ENCODE data around the gene PACSIN1. TPM values are rescaled to one million over a fixed set of nuclear protein-coding genes. Genes with fewer than 3 reads are reported as not detected.

PACSIN1 gene
- total RNA-seq, 2 donors from 2014 or later, result 0.52 TPM; not detected in 1

DNA sequence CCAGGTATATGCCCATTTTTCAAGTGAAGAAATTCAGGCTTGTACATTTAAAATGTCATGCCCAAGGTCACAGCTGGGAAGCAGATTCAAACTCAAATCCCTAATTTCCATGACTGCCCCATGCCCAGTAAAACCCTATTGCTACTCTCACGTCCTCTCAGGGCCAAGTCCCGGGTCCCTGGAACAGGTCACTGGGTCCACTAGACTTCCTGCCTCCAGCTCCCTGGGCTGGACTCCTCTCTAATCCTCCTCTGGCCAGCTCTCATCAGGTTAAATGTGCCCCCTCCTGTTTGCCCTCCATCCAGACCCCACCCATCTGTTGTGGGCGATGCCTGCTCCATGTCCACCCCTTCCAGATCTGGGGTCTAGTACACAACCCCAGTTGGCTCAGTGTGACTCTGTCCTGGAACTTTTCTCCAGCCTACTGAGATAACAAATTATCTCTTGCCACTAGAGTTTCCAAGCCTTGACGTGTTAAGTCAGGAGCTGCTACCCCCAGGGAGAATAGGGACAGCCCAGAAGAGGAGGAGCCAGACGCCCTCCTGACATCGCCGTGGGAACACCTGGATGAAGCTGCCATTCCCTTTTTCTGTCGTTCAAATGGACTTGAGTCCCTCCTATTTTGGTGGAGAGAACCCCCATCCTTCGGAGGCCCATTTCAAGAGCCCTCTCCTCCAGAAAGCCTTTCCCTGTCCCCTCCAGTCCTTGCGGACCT, 93.9 kb downstream of the PACSIN1 start:
- WGBS, 2 donors, result 72 to 75% methylated on average over 10 of the region's 10 CpGs
- Histone ChIP-seq H3K27ac (no peak overlapping the region), H3K9me3 (no peaks in the 10 kb centered on the region), H3K4me1 (no peaks in the 10 kb centered on the region), H3K4me3 (no peak overlapping the region), H3K36me3 (replicated peaks in 1 of 2; ENCODE audit: insufficient read depth in 1 of 2, low read depth in 2 of 2) (no peaks in the 10 kb centered on the region), H3K27me3 (no peaks in the 10 kb centered on the region)
- DNase-seq (no peak), ATAC-seq (no peak)
- intact Hi-C loops (cut with DNase I), result no loop called here
- no peak for TF ChIP-seq CTCF (IDR thresholded peaks at IDR 0.05)
- no peak for TF ChIP-seq POLR2A (IDR thresholded peaks at IDR 0.05)

- ATAC-seq (no peak), DNase-seq (no peak)
- no peaks in the 10 kb centered on the region for H3K36me3 ChIP-seq (replicated peaks in 1 of 2; ENCODE audit: insufficient read depth in 1 of 2, low read depth in 2 of 2)
- no peak overlapping the region for H3K4me3 ChIP-seq
- intact Hi-C loops (cut with DNase I), result no loop called here
- no peaks in the 10 kb centered on the region for H3K4me1 ChIP-seq
- H3K9me3 ChIP-seq, result no peaks in the 10 kb centered on the region
- TF ChIP-seq POLR2A (IDR thresholded peaks at IDR 0.05) (no peak), CTCF (IDR thresholded peaks at IDR 0.05) (no peak)
- H3K27ac ChIP-seq, result no peak overlapping the region
- H3K27me3 ChIP-seq, result no peaks in the 10 kb centered on the region
- 70 to 76% methylated on average over 15 to 20 of the region's 20 CpGs for WGBS, 2 donors
These were observed 94.7 kb downstream of the PACSIN1 start for GRCh38 chr6:34560366-34561226.

GRCh38 chr6:34561227-34561530, 95.3 kb downstream of the PACSIN1 start:
- 75 to 100% methylated on average over 1 of the region's 2 CpGs for WGBS, 2 donors
- no peaks in the 10 kb centered on the region for H3K27me3 ChIP-seq
- DNase-seq, result no peak

DNA sequence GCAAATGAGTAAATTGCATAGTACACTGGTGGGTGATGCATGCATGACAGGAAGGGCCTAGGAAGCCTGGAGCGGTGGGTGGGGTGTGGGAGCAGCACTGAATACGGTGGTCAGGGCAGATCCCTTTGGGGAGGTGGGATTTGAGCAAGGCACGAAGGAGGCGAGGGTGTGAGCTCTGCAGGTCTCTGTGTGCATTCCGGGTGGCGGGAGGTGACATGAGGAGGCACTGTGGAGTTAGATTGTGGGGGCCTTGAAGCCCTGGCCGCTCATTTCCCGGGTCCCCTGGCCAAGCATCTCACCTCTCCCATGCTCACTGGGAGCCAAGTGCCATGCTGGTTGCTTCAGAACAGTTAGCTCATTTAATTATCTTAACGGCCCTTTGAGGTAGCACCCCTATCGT, 96.5 kb downstream of the PACSIN1 start:
- 75 to 85% methylated on average over 10 of the region's 10 CpGs for WGBS, 2 donors
- Histone ChIP-seq H3K27ac (no peak overlapping the region), H3K4me1 (no peaks in the 10 kb centered on the region), H3K27me3 (no peaks in the 10 kb centered on the region), H3K36me3 (replicated peaks in 1 of 2; ENCODE audit: insufficient read depth in 1 of 2, low read depth in 2 of 2) (no peaks in the 10 kb centered on the region), H3K9me3 (no peaks in the 10 kb centered on the region), H3K4me3 (no peak overlapping the region)
- intact Hi-C loops (cut with DNase I), result no loop called here
- no peak for ATAC-seq
- no peak for DNase-seq
- TF ChIP-seq POLR2A (IDR thresholded peaks at IDR 0.05) (no peak), CTCF (IDR thresholded peaks at IDR 0.05) (no peak)

More at GRCh38 chr6:34561227-34561530, 95.3 kb downstream of the PACSIN1 start:
- no peaks in the 10 kb centered on the region for H3K36me3 ChIP-seq (replicated peaks in 1 of 2; ENCODE audit: insufficient read depth in 1 of 2, low read depth in 2 of 2)
- no peak for ATAC-seq
- no peaks in the 10 kb centered on the region for H3K4me1 ChIP-seq
- H3K9me3 ChIP-seq, result no peaks in the 10 kb centered on the region
- TF ChIP-seq POLR2A (IDR thresholded peaks at IDR 0.05) (no peak), CTCF (IDR thresholded peaks at IDR 0.05) (no peak)
- H3K27ac ChIP-seq, result no peak overlapping the region
- intact Hi-C loops (cut with DNase I), result no loop called here
- no peak overlapping the region for H3K4me3 ChIP-seq
